Activated CD8-positive, alpha-beta memory T cell treated with anti-CD3 and anti-CD28 coated beads for 4 hours (primary cell): ENCODE results near the gene PRR20E.
"Not testable (repeated sequence)": the region's sequence is repeated elsewhere in the genome, so short reads cannot be mapped to it uniquely, and the experiment has no call there.

Source experiments
- DNase-seq, 2 donors: peaks; one replicate each; pipeline ENCODE4 v3.0.0-alpha.2; 2020; ENCODE audit warnings: low read depth in 2 of 2

Gene PRR20E

GRCh38 chr13:57166897-57167296 lies at the start of gene PRR20E:
Gene PRR20E, plus strand, starts transcription at chr13:57167197. Its CDS starts 387 bp downstream, at chr13:57167584.
- not testable (repeated sequence) for DNase-seq

- DNase-seq, result no peak
Observed at GRCh38 chr13:57123681-57124080, 43.3 kb upstream of the PRR20E start.

GRCh38 chr13:57128909-57129308 lies 38.1 kb upstream of the PRR20E start:
- DNase-seq, result no peak

GRCh38 chr13:57136093-57136492 lies 30.9 kb upstream of the PRR20E start:
- no peak for DNase-seq

- DNase-seq, result no peak
Observed at GRCh38 chr13:57137585-57137984, 29.4 kb upstream of the PRR20E start.

GRCh38 chr13:57138988-57139387 lies 28.0 kb upstream of the PRR20E start:
- DNase-seq, result no peak

- DNase-seq, result not testable (repeated sequence)
Observed at GRCh38 chr13:57139781-57140180, 27.2 kb upstream of the PRR20E start.

GRCh38 chr13:57140235-57140968 lies 26.6 kb upstream of the PRR20E start, which contains the start of gene PRR20A:
Gene PRR20A, plus strand, starts transcription at chr13:57140918. Its CDS starts 387 bp downstream, at chr13:57141305.
- not testable (repeated sequence) for DNase-seq

- DNase-seq, result not testable (repeated sequence)
Observed at GRCh38 chr13:57147188-57147587, 19.8 kb upstream of the PRR20E start, which contains the start of gene PRR20B. Gene PRR20B, plus strand, starts transcription at chr13:57147488. Its CDS starts 387 bp downstream, at chr13:57147875.

- DNase-seq, result not testable (repeated sequence)
Observed at GRCh38 chr13:57148106-57148505, 18.9 kb upstream of the PRR20E start.

- DNase-seq, result not testable (repeated sequence)
Observed at GRCh38 chr13:57153761-57154160, 13.2 kb upstream of the PRR20E start, which contains the start of gene PRR20C. Gene PRR20C, plus strand, starts transcription at chr13:57154061. Its CDS starts 387 bp downstream, at chr13:57154448.

GRCh38 chr13:57160332-57160731 lies 6.7 kb upstream of the PRR20E start, which contains the start of gene PRR20D:
Gene PRR20D, plus strand, starts transcription at chr13:57160632. Its CDS starts 387 bp downstream, at chr13:57161019.
- DNase-seq, result not testable (repeated sequence)

GRCh38 chr13:57191667-57192066 lies 24.7 kb downstream of the PRR20E start:
- no peak for DNase-seq

GRCh38 chr13:57212989-57213388 lies 46.0 kb downstream of the PRR20E start:
- no peak for DNase-seq
